Progenitor cell of endocrine pancreas (in vitro differentiated cells): ENCODE data around the gene SEZ6L. TPM values are rescaled to one million over a fixed set of nuclear protein-coding genes. Genes with fewer than 3 reads are reported as not detected.

Source experiments
- DNase-seq: peaks from one replicate; pipeline ENCODE4 v3.0.0; 2021; ENCODE audit warnings: low spot score; ENCODE audit not compliant: unreplicated experiment
- H3K27ac Mint-ChIP-seq: 2 replicates; pipeline ENCODE4 v1.8.0; 2021; ENCODE audit warnings: mild to moderate bottlenecking, moderate library complexity, mixed read lengths
- H3K27me3 Mint-ChIP-seq: 2 replicates; pipeline ENCODE4 v1.8.0; 2021; ENCODE audit warnings: mixed read lengths
- H3K36me3 Mint-ChIP-seq: 2 replicates; pipeline ENCODE4 v1.8.0; 2022; ENCODE audit warnings: mixed read lengths; ENCODE audit not compliant: insufficient read depth
- H3K4me1 Mint-ChIP-seq: 2 replicates; pipeline ENCODE4 v1.8.0; 2021; ENCODE audit warnings: low read depth, mixed read lengths
- H3K4me3 Mint-ChIP-seq: 2 replicates; pipeline ENCODE4 v1.8.0; 2021; ENCODE audit warnings: low read depth, mild to moderate bottlenecking, moderate library complexity, mixed read lengths
- H3K9me3 Mint-ChIP-seq: 2 replicates; pipeline ENCODE4 v1.8.0; 2021; ENCODE audit warnings: low read depth, mixed read lengths
- total RNA-seq: library from RNA; stranded (reverse); gene quantifications from 2 replicates; pipeline ENCODE4 v1.2.1, GENCODE V29; 2021
- TF ChIP-seq, protein P1 (sequence below): fragments of 200-600 bp; sonication (generic); IDR thresholded peaks from one replicate; pipeline ENCODE4 v1.5.0; 2021; ENCODE audit warnings: antibody characterized with exemption, mild to moderate bottlenecking; ENCODE audit not compliant: unreplicated experiment

SEZ6L gene
- total RNA-seq, 1 donor from 2014 or later, result 26.2 TPM

DNA sequence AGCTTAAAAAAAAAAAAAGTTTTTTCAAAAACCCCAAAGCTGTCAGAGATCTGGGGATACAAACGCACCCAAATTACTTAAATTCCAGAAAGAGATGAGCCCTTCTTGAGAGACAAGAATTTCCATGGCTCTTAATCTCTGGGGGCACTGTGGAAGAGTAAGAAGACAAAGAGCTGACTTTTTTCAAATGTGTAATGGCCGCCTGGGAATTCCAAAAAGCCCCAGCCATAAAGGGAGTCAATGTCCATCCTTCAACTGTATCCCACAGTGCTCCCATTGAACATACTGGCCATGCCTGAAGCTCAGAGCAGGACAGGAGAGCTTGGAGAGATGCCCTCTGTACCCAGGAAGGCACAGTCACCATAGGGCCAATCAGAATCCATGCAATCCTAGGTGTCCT, 222.4 kb downstream of the SEZ6L start:
- no peak overlapping the region for H3K4me3 Mint-ChIP-seq
- TF ChIP-seq, protein P1, sequence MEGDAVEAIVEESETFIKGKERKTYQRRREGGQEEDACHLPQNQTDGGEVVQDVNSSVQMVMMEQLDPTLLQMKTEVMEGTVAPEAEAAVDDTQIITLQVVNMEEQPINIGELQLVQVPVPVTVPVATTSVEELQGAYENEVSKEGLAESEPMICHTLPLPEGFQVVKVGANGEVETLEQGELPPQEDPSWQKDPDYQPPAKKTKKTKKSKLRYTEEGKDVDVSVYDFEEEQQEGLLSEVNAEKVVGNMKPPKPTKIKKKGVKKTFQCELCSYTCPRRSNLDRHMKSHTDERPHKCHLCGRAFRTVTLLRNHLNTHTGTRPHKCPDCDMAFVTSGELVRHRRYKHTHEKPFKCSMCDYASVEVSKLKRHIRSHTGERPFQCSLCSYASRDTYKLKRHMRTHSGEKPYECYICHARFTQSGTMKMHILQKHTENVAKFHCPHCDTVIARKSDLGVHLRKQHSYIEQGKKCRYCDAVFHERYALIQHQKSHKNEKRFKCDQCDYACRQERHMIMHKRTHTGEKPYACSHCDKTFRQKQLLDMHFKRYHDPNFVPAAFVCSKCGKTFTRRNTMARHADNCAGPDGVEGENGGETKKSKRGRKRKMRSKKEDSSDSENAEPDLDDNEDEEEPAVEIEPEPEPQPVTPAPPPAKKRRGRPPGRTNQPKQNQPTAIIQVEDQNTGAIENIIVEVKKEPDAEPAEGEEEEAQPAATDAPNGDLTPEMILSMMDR, result no peak
- H3K36me3 Mint-ChIP-seq, result no peaks in the 10 kb centered on the region
- no peak for DNase-seq
- H3K27me3 Mint-ChIP-seq, result no peaks in the 10 kb centered on the region
- no peaks in the 10 kb centered on the region for H3K9me3 Mint-ChIP-seq
- no peak overlapping the region for H3K27ac Mint-ChIP-seq
- H3K4me1 Mint-ChIP-seq, result peaks cover 6% of the 10 kb centered on the region

DNA sequence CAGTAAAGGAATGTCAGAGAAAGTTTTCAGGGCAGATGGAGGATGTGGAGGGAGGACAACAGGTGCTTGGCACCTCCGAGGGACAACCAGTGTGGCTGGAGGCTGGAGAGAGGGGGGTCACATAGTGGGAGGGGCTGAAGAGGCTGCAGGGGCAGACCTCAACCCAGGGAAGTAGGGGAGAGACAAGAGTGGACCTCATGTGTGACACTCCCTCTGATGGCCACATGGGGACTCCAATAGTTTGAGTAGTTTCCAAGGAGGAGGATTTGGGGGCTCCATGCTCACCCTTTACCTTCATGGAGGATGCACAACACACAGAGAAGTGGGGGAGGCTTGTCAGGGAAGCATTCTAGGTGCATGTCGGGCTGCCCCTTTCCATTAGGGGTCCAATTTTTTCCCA, 224.7 kb downstream of the SEZ6L start:
- DNase-seq, result no peak
- H3K27me3 Mint-ChIP-seq, result peaks cover 8% of the 10 kb centered on the region
- H3K36me3 Mint-ChIP-seq, result no peaks in the 10 kb centered on the region
- no peak overlapping the region for H3K4me3 Mint-ChIP-seq
- no peak overlapping the region for H3K27ac Mint-ChIP-seq
- H3K4me1 Mint-ChIP-seq, result peaks cover 6% of the 10 kb centered on the region
- H3K9me3 Mint-ChIP-seq, result no peaks in the 10 kb centered on the region
- TF ChIP-seq, protein P1, result peak; percentile 11

DNA sequence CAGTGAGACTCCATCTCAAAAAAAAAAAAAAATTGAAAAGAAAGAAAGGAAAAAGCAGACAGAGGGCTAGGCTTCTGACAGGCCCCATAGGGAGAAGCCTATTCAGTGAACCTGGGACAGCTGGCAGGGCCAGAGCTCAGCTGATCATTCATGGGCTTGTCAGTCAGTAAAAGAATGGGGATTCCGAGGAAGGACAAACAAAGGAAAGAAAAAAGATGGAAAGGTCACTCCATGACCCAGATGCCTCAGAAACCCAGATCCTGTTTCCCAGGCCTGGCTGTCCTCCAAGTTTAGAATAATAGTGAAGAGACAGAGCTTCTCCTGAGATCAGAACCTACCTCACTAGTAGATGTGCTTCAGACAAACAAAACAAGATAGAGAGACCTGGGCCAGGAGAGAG, 225.5 kb downstream of the SEZ6L start:
- Mint-ChIP-seq H3K4me1 (peaks cover 6% of the 10 kb centered on the region), H3K27me3 (peaks cover 8% of the 10 kb centered on the region), H3K9me3 (no peaks in the 10 kb centered on the region), H3K4me3 (no peak overlapping the region), H3K27ac (no peak overlapping the region), H3K36me3 (no peaks in the 10 kb centered on the region)
- TF ChIP-seq, protein P1, result no peak
- no peak for DNase-seq

DNA sequence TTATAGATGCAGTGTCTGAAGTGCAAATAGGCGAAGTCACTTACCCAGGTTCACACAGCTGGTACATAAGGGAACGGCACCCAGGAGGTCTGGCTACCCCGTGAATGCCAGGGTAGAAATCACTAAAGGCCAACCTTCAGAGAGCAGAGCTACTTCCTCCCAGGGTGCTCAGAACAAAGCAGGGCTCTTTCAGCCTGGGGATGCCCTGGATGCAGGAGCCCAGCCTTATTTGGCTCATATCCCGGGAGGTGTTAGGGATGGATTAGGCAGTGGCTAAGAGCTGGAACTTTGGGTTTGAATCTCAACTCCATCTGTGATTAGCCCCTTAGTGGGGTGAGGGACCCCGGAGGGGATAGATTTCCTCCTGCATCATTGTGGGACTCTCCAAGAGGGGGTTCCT, 226.7 kb downstream of the SEZ6L start:
- TF ChIP-seq, protein P1, result no peak
- no peak overlapping the region for H3K27ac Mint-ChIP-seq
- no peak overlapping the region for H3K4me3 Mint-ChIP-seq
- no peaks in the 10 kb centered on the region for H3K9me3 Mint-ChIP-seq
- H3K4me1 Mint-ChIP-seq, result peaks cover 6% of the 10 kb centered on the region
- no peaks in the 10 kb centered on the region for H3K36me3 Mint-ChIP-seq
- peaks cover 8% of the 10 kb centered on the region for H3K27me3 Mint-ChIP-seq
- no peak for DNase-seq

DNA sequence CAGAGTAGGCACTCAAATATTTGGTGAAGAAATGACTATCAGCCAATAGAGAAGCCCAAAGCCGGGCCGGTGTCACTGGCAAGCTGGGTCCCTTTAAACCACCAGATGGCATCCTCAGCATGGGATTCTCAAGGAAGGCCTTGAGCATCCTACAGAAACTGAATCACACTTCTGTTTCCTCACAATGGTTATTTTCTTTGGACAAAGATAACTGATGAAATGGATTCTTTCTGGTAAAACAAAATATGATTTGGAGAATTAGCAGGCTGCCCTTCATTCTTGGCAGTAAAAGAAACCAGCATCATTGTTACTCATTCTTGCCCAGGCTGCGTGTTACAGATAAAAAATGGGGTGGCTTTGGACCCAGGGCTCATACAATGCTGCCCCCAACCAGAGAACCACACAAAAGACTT, 229.5 kb downstream of the SEZ6L start:
- TF ChIP-seq, protein P1, result peak; percentile 62
- DNase-seq, result no peak
- H3K27me3 Mint-ChIP-seq, result peaks cover 18% of the 10 kb centered on the region
- H3K9me3 Mint-ChIP-seq, result no peaks in the 10 kb centered on the region
- H3K27ac Mint-ChIP-seq, result no peak overlapping the region
- no peaks in the 10 kb centered on the region for H3K36me3 Mint-ChIP-seq
- H3K4me1 Mint-ChIP-seq, result peaks cover 4% of the 10 kb centered on the region
- H3K4me3 Mint-ChIP-seq, result no peak overlapping the region
